GM23338 (cell line): Measurements from ENCODE around the gene RBFOX1. TPM values are rescaled to one million over a fixed set of nuclear protein-coding genes. Genes with fewer than 3 reads are reported as not detected.

Experiments
- ATAC-seq: fragments of 200-7000 bp; cut with Tn5 transposase; 3 replicates; pipeline ENCODE4 v1.9.1; 2020
- DNase-seq: peaks from one replicate; pipeline ENCODE4 v3.0.0-alpha.2; 2015; ENCODE audit warnings: low spot score
- H2AFZ ChIP-seq: fragments of 200-600 bp; sonication (generic); 2 replicates; pipeline ENCODE4 v1.8.0; 2016; ENCODE audit warnings: antibody characterized with exemption, mild to moderate bottlenecking, moderate library complexity
- H3F3A ChIP-seq: fragments of 200-600 bp; sonication (generic); replicated peaks from 2 replicates; pipeline ENCODE4 v1.8.0; 2017; ENCODE audit warnings: antibody characterized with exemption, mixed run types, low read depth
- H3K27ac ChIP-seq: fragments of 200-600 bp; sonication (generic); 2 replicates; pipeline ENCODE4 v1.6.1; 2016; ENCODE audit warnings: low read depth
- H3K27me3 ChIP-seq: fragments of 200-600 bp; sonication (generic); 2 replicates; pipeline ENCODE4 v1.8.0; 2016; ENCODE audit warnings: mild to moderate bottlenecking, mixed run types, moderate library complexity; ENCODE audit not compliant: insufficient read depth
- H3K36me3 ChIP-seq: fragments of 200-600 bp; sonication (generic); 2 replicates; pipeline ENCODE4 v1.8.0; 2016; ENCODE audit warnings: mild to moderate bottlenecking; ENCODE audit not compliant: insufficient read depth
- H3K4me1 ChIP-seq: fragments of 200-600 bp; sonication (generic); 2 replicates; pipeline ENCODE4 v1.8.0; 2016; ENCODE audit warnings: mild to moderate bottlenecking, moderate library complexity; ENCODE audit not compliant: insufficient read depth
- H3K4me2 ChIP-seq: fragments of 200-600 bp; sonication (generic); 2 replicates; pipeline ENCODE4 v1.7.1; 2017; ENCODE audit warnings: mixed run types
- H3K4me3 ChIP-seq: fragments of 200-600 bp; sonication (generic); 2 replicates; pipeline ENCODE4 v1.6.1; 2016; ENCODE audit warnings: mixed run types
- H3K79me2 ChIP-seq: fragments of 200-600 bp; sonication (generic); replicated peaks from 2 replicates; pipeline ENCODE4 v1.8.0; 2017; ENCODE audit warnings: mild to moderate bottlenecking; ENCODE audit not compliant: insufficient read depth
- H3K9me2 ChIP-seq: fragments of 200-600 bp; sonication (generic); 2 replicates; pipeline ENCODE4 v1.8.0; 2017; ENCODE audit not compliant: insufficient read depth
- H4K20me1 ChIP-seq: fragments of 200-600 bp; sonication (generic); replicated peaks from 2 replicates; pipeline ENCODE4 v1.8.0; 2017; ENCODE audit warnings: mild to moderate bottlenecking; ENCODE audit not compliant: insufficient read depth
- H3K27ac Mint-ChIP-seq: 2 replicates; pipeline ENCODE4 v1.8.0; 2020; ENCODE audit warnings: inconsistent platforms, mild to moderate bottlenecking, moderate library complexity, mixed read lengths
- H3K27me3 Mint-ChIP-seq: 3 replicates; pipeline ENCODE4 v1.8.0; 2022; ENCODE audit warnings: low read depth, mild to moderate bottlenecking, moderate library complexity, mixed read lengths, inconsistent platforms; ENCODE audit not compliant: insufficient read depth, poor library complexity
- H3K36me3 Mint-ChIP-seq: 3 replicates; pipeline ENCODE4 v1.8.0; 2021; ENCODE audit warnings: low read depth, mild to moderate bottlenecking, inconsistent platforms, moderate library complexity, mixed read lengths
- H3K4me1 Mint-ChIP-seq: 3 replicates; pipeline ENCODE4 v1.8.0; 2020; ENCODE audit warnings: mild to moderate bottlenecking, inconsistent platforms, mixed read lengths
- H3K4me3 Mint-ChIP-seq: 3 replicates; pipeline ENCODE4 v1.8.0; 2021; ENCODE audit warnings: moderate library complexity, mild to moderate bottlenecking, inconsistent platforms, mixed read lengths
- H3K9me3 Mint-ChIP-seq: 3 replicates; pipeline ENCODE4 v1.8.0; 2020; ENCODE audit warnings: moderate library complexity, mild to moderate bottlenecking, inconsistent platforms, mixed read lengths
- CREB1 ChIP-seq: fragments of 250-450 bp; sonication (Bioruptor Pico); IDR thresholded peaks from 2 replicates; pipeline ENCODE4 v1.5.0; 2020; ENCODE audit warnings: low read depth, mild to moderate bottlenecking, moderate library complexity
- EZH2 ChIP-seq: fragments of 200-600 bp; sonication (generic); IDR thresholded peaks from one replicate; pipeline ENCODE4 v1.8.0; 2017; ENCODE audit warnings: antibody characterized with exemption, mild to moderate bottlenecking, low read depth; ENCODE audit not compliant: unreplicated experiment
- JUNB ChIP-seq: IDR thresholded peaks from one replicate; pipeline ENCODE4 v1.6.1; 2016; ENCODE audit warnings: antibody characterized with exemption; ENCODE audit not compliant: unreplicated experiment
- ZNF331 ChIP-seq: fragments of 250-450 bp; sonication (Bioruptor Pico); IDR thresholded peaks from 2 replicates; pipeline ENCODE4 v1.5.0; 2020; ENCODE audit warnings: low read depth, mild to moderate bottlenecking, moderate library complexity
- polyA plus RNA-seq: library from polyadenylated mRNA; unstranded; fragments of >200 nt; fragmentation: Nextera tagmentation; extraction: Ambion mirVana; gene quantifications from 2 replicates; pipeline ENCODE4 v1.2.1, GENCODE V29; 2016
- total RNA-seq: library from RNA; depleted of rRNA; stranded (reverse); fragments of >200 nt; shearing (Covaris generic); gene quantifications from 2 replicates; pipeline ENCODE4 v1.2.3, GENCODE V29; 2014
- TF ChIP-seq, protein P1 (sequence below): fragments of 250-450 bp; sonication (Bioruptor Pico); IDR thresholded peaks from 2 replicates; pipeline ENCODE4 v1.5.0; 2020; ENCODE audit warnings: mild to moderate bottlenecking, moderate library complexity
- TF ChIP-seq, protein P2 (sequence below), 2 experiments: fragments of 200-600 bp in 1 of 2; sonication (generic) in 1 of 2; conservative IDR thresholded peaks; 2 replicates each; pipeline versions ENCODE4 v1.5.1 to v1.6.1; 2016 to 2017; ENCODE audit warnings: antibody characterized with exemption in 2 of 2, low read depth in 2 of 2, mild to moderate bottlenecking in 2 of 2, moderate library complexity in 1 of 2

RBFOX1 gene
- total and polyA plus RNA-seq, 2 experiments from 2014 or later: 2.5 to 3.6 TPM

DNA sequence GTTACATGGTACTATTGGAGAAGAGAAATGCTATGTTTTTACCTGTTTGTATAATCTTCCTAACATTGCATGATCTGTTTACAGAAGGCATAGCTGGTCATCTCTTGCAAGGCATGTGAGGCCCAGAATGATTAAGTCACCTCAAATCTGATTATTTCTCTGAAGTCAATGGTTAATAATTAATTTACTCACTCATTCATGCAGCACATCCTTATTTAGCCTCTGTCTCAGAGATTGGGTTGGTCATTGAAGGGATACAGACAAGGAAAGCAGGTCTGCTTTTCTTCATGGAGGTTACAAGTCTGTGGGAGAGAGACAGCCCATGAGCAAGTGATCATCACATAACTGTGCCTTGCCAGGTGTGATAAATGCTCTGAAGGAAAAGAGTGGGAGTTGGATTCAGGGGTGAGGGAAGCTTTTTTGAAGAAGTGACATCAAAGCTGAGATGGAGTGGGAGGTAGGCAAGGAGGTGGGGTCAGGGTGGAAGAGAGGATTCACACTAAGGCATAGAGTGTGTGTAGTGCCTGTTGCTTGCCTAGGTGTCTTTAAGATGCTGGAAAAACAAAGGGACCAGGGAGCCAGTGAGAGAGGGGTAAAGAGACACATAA is 16.3 kb upstream of the RBFOX1 start (continued):
- TF ChIP-seq, protein P1, sequence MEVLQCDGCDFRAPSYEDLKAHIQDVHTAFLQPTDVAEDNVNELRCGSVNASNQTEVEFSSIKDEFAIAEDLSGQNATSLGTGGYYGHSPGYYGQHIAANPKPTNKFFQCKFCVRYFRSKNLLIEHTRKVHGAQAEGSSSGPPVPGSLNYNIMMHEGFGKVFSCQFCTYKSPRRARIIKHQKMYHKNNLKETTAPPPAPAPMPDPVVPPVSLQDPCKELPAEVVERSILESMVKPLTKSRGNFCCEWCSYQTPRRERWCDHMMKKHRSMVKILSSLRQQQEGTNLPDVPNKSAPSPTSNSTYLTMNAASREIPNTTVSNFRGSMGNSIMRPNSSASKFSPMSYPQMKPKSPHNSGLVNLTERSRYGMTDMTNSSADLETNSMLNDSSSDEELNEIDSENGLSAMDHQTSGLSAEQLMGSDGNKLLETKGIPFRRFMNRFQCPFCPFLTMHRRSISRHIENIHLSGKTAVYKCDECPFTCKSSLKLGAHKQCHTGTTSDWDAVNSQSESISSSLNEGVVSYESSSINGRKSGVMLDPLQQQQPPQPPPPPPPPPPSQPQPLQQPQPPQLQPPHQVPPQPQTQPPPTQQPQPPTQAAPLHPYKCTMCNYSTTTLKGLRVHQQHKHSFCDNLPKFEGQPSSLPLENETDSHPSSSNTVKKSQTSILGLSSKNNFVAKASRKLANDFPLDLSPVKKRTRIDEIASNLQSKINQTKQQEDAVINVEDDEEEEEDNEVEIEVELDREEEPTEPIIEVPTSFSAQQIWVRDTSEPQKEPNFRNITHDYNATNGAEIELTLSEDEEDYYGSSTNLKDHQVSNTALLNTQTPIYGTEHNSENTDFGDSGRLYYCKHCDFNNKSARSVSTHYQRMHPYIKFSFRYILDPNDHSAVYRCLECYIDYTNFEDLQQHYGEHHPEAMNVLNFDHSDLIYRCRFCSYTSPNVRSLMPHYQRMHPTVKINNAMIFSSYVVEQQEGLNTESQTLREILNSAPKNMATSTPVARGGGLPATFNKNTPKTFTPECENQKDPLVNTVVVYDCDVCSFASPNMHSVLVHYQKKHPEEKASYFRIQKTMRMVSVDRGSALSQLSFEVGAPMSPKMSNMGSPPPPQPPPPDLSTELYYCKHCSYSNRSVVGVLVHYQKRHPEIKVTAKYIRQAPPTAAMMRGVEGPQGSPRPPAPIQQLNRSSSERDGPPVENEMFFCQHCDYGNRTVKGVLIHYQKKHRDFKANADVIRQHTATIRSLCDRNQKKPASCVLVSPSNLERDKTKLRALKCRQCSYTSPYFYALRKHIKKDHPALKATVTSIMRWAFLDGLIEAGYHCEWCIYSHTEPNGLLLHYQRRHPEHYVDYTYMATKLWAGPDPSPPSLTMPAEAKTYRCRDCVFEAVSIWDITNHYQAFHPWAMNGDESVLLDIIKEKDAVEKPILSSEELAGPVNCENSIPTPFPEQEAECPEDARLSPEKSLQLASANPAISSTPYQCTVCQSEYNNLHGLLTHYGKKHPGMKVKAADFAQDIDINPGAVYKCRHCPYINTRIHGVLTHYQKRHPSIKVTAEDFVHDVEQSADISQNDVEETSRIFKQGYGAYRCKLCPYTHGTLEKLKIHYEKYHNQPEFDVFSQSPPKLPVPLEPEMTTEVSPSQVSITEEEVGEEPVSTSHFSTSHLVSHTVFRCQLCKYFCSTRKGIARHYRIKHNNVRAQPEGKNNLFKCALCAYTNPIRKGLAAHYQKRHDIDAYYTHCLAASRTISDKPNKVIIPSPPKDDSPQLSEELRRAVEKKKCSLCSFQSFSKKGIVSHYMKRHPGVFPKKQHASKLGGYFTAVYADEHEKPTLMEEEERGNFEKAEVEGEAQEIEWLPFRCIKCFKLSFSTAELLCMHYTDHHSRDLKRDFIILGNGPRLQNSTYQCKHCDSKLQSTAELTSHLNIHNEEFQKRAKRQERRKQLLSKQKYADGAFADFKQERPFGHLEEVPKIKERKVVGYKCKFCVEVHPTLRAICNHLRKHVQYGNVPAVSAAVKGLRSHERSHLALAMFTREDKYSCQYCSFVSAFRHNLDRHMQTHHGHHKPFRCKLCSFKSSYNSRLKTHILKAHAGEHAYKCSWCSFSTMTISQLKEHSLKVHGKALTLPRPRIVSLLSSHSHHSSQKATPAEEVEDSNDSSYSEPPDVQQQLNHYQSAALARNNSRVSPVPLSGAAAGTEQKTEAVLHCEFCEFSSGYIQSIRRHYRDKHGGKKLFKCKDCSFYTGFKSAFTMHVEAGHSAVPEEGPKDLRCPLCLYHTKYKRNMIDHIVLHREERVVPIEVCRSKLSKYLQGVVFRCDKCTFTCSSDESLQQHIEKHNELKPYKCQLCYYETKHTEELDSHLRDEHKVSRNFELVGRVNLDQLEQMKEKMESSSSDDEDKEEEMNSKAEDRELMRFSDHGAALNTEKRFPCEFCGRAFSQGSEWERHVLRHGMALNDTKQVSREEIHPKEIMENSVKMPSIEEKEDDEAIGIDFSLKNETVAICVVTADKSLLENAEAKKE (CRISPR knock-in tag): no peak

DNA sequence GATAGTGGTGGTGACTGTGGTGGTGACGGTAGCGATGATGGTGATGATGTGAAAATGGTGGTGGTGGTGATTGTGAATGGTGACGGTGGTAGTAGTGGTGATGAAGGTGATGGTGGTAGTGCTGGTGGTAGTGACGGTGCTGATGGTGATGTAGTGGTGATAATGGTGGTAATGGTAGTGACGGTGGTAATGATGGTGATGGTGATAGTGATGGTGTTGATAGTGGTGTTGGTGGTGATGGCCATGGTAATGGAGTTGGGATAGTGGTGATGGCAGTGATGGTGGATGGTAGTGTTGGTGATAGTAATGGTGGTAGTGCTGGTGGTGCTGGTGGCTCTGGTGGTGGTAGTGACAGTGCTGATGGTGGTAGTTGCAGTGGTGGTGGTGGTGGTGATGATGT is 14.7 kb upstream of the RBFOX1 start:
- no peak overlapping the region for H3K4me3 ChIP-seq
- Mint-ChIP-seq H3K36me3 (no peaks in the 10 kb centered on the region), H3K9me3 (peaks cover 2% of the 10 kb centered on the region; the same call in 2 of the 3 replicates), H3K4me3 (no peak overlapping the region), H3K27me3 (peaks cover 2% of the 10 kb centered on the region), H3K4me1 (peaks cover 2% of the 10 kb centered on the region; the same call in 2 of the 3 replicates), H3K27ac (no peak overlapping the region)
- no peaks in the 10 kb centered on the region for H4K20me1 ChIP-seq
- no peak overlapping the region for H3K27ac ChIP-seq
- no peaks in the 10 kb centered on the region for H3K27me3 ChIP-seq
- H3K4me1 ChIP-seq: no peaks in the 10 kb centered on the region
- H2AFZ ChIP-seq: no peak overlapping the region
- no peaks in the 10 kb centered on the region for H3F3A ChIP-seq
- H3K4me2 ChIP-seq: no peak overlapping the region
- DNase-seq (no peak), ATAC-seq (no peak)
- H3K9me2 ChIP-seq: no peaks in the 10 kb centered on the region
- H3K36me3 ChIP-seq: peaks cover 2% of the 10 kb centered on the region; the same call in 1 of the 2 replicates
- H3K79me2 ChIP-seq: no peaks in the 10 kb centered on the region
- no peak for TF ChIP-seq ZNF331 (CRISPR knock-in tag)
- TF ChIP-seq, protein P1 (CRISPR knock-in tag): no peak
- no peak for TF ChIP-seq CREB1 (CRISPR knock-in tag)
- TF ChIP-seq, protein P2, sequence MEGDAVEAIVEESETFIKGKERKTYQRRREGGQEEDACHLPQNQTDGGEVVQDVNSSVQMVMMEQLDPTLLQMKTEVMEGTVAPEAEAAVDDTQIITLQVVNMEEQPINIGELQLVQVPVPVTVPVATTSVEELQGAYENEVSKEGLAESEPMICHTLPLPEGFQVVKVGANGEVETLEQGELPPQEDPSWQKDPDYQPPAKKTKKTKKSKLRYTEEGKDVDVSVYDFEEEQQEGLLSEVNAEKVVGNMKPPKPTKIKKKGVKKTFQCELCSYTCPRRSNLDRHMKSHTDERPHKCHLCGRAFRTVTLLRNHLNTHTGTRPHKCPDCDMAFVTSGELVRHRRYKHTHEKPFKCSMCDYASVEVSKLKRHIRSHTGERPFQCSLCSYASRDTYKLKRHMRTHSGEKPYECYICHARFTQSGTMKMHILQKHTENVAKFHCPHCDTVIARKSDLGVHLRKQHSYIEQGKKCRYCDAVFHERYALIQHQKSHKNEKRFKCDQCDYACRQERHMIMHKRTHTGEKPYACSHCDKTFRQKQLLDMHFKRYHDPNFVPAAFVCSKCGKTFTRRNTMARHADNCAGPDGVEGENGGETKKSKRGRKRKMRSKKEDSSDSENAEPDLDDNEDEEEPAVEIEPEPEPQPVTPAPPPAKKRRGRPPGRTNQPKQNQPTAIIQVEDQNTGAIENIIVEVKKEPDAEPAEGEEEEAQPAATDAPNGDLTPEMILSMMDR (conservative IDR thresholded peaks at IDR 0.05; ENCODE audit: low read depth in 2 of 2): no peak
- no peak for TF ChIP-seq JUNB
- no peak for TF ChIP-seq EZH2
